GM18867 (cell line): ENCODE measurements around the gene FEM1C.

Source experiments
- ATAC-seq: cut with Tn5 transposase; IDR thresholded peaks from one replicate; pipeline ENCODE4 v1.9.1; 2021; ENCODE audit warnings: mild to moderate bottlenecking, moderate library complexity; ENCODE audit not compliant: unreplicated experiment

Gene FEM1C

GRCh38 chr5:115522832-115523403, 21.7 kb downstream of the FEM1C start:
- no peak for ATAC-seq

- no peak for ATAC-seq
These were observed 24.4 kb downstream of the FEM1C start for GRCh38 chr5:115520191-115520590.

- ATAC-seq, result no peak
These were observed 28.2 kb downstream of the FEM1C start for GRCh38 chr5:115516372-115516771.

- ATAC-seq, result no peak
These were observed 30.4 kb downstream of the FEM1C start for GRCh38 chr5:115514220-115514619.

- ATAC-seq, result no peak
These were observed 32.9 kb downstream of the FEM1C start for GRCh38 chr5:115511632-115512031.

- ATAC-seq, result no peak
These were observed 34.4 kb downstream of the FEM1C start for GRCh38 chr5:115510145-115510645.

GRCh38 chr5:115509547-115509946, 35.0 kb downstream of the FEM1C start:
- no peak for ATAC-seq

- no peak for ATAC-seq
These were observed 36.9 kb downstream of the FEM1C start for GRCh38 chr5:115507681-115508080.

GRCh38 chr5:115503420-115503819, 41.2 kb downstream of the FEM1C start:
- ATAC-seq, result no peak

GRCh38 chr5:115501464-115502210, 42.9 kb downstream of the FEM1C start:
- no peak for ATAC-seq

GRCh38 chr5:115500225-115500624, 44.4 kb downstream of the FEM1C start:
- no peak for ATAC-seq

GRCh38 chr5:115496936-115497576, 47.5 kb downstream of the FEM1C start:
- no peak for ATAC-seq

- ATAC-seq, result peak; percentile 67
These were observed 49.8 kb downstream of the FEM1C start for GRCh38 chr5:115494570-115495289.

GRCh38 chr5:115490596-115490995, 54.0 kb downstream of the FEM1C start:
- ATAC-seq, result no peak

GRCh38 chr5:115489733-115490132, 54.8 kb downstream of the FEM1C start:
- no peak for ATAC-seq

GRCh38 chr5:115487756-115488155, 56.8 kb downstream of the FEM1C start:
- ATAC-seq, result peak; percentile 56

- ATAC-seq, result no peak
These were observed 57.4 kb downstream of the FEM1C start for GRCh38 chr5:115487168-115487567.

GRCh38 chr5:115486728-115487127, 57.8 kb downstream of the FEM1C start:
- ATAC-seq, result no peak

- no peak for ATAC-seq
These were observed 60.2 kb downstream of the FEM1C start for GRCh38 chr5:115484368-115484767.

- ATAC-seq, result no peak
These were observed 63.7 kb downstream of the FEM1C start for GRCh38 chr5:115480900-115481299.

GRCh38 chr5:115480271-115480670, 64.3 kb downstream of the FEM1C start:
- ATAC-seq, result peak; percentile 69
